ENCODE measurements around the gene TRPT1.

- TF ChIP-seq POLR2A (IDR thresholded peaks at IDR 0.05; ENCODE audit: low read depth, low read length) (no peak), POLR2AphosphoS5 (IDR thresholded peaks at IDR 0.05; ENCODE audit: low read depth, low read length) (no peak; the same call in 1 of the 2 replicates), TAF1 (IDR thresholded peaks at IDR 0.05; ENCODE audit: borderline replicate concordance, low read depth, low read length) (0 out of 2 replicates have a peak, but pooled peaks have one; percentile 39)
These were observed 20.0 kb upstream of the TRPT1 start for GRCh38 chr11:64245797-64246620.
